ENCODE data around the gene FOLR3.
A peak's percentile ranks its signal among the peaks of the same experiment; 100 is the strongest.

Gene FOLR3

DNA sequence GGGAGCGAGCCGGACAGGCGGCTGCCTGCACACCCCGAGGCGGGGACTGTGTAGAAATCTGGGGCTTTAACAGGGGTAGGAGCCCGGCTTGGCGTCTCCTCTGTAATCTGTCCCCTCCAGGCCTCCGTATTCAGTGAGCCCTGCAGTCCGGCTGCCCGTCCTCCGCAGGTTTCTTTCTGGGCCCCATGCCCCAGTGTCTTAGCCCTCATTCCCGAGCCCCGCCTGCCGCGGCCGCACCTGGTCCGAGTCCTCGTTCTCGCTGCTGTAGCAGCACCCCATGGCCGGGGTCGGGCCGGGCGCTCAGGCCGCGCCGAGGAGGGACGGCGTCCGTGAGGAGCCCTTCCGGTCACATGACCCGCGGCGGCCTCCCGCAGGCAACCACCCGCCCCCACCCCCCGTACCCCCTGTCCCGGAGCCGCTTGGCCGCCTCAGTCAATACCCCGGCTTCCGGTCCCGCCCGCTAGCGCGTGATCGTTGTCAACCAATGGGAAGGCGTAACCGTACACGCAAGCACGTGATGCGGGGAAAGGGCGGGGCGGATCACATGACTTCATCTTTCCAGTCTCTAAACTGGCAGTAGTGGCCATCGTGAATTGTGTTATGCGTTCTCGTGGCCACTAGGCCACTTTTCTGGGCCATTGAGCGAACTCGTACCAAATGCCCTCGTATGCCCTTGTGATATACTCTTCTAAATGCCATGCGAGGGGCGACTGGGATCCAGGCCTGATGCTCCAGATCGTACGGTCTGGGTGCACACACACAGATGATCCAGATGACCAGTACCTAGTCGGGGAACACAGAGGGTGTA is 32.4 kb upstream of the FOLR3 start, which contains the start of gene LAMTOR1:
TSS of gene LAMTOR1 (minus strand) at position 352 of the 808 bp plus-strand sequence. CDS start at position 279, 73 bp downstream.
- Histone ChIP-seq H3K9ac (ENCODE audit: low read depth, low read length, poor library complexity) (peak within 1 kb of the TSS; percentile 91), H2AK5ac (ENCODE audit: low read depth, low read length) (peak within 1 kb of the TSS; percentile 20), H3K4me1 (ENCODE audit: control insufficient read depth in 2 of 2, insufficient read depth in 1 of 2, low read depth in 1 of 2, low read length in 2 of 2) (peaks cover 9 to 11% of the 10 kb centered on the region in 2 donors), H3K36me3 (replicated peaks in 1 of 2; ENCODE audit: control insufficient read depth in 2 of 2, insufficient read depth in 2 of 2, low read length in 2 of 2) (peaks cover 17 to 41% of the 10 kb centered on the region in 2 donors), H2BK12ac (ENCODE audit: low read length) (peak within 1 kb of the TSS; percentile 18), H3K23ac (ENCODE audit: low read depth, low read length, poor library complexity) (peak within 1 kb of the TSS; percentile 48), H3K4me2 (ENCODE audit: insufficient read depth, low read length, poor library complexity, severe bottlenecking) (peak within 1 kb of the TSS; percentile 79), H3K27me3 (ENCODE audit: control insufficient read depth in 3 of 3, insufficient read depth in 3 of 3, low read depth in 1 of 3, low read length in 3 of 3) (no peaks in the 10 kb centered on the region), H3K27ac (replicated peaks; ENCODE audit: low read length) (peak within 1 kb of the TSS; percentile 69), H2BK5ac (ENCODE audit: low read length) (peak within 1 kb of the TSS; percentile 13), H3K4ac (ENCODE audit: low read length) (no peak within 1 kb of the TSS), H3K4me3 (ENCODE audit: low read length in 2 of 2) (peak within 1 kb of the TSS; percentile 82 to 93), H2BK15ac (ENCODE audit: low read length) (peak within 1 kb of the TSS; percentile 14), H3K18ac (ENCODE audit: low read length) (peak within 1 kb of the TSS; percentile 94), H3K14ac (ENCODE audit: low read length) (no peak within 1 kb of the TSS), H2BK120ac (ENCODE audit: low read depth, low read length) (no peak within 1 kb of the TSS), H3K9me3 (replicated peaks in 1 of 2; ENCODE audit: control insufficient read depth in 2 of 2, insufficient read depth in 1 of 2, low read depth in 1 of 2, low read length in 2 of 2) (no peaks in the 10 kb centered on the region), H4K91ac (ENCODE audit: low read depth, low read length, poor library complexity) (peak within 1 kb of the TSS; percentile 62), H4K8ac (ENCODE audit: low read depth, low read length) (no peak within 1 kb of the TSS), H2AFZ (ENCODE audit: low read length) (peak within 1 kb of the TSS; percentile 89), H3K79me1 (ENCODE audit: low read depth, low read length) (peaks cover 4% of the 10 kb centered on the region)
- DNase-seq (ENCODE audit: low spot score), result peak; percentile 96
- no CpG with 5 or more reads among the region's 64 CpGs for WGBS, 2 donors (ENCODE audit: extremely low coverage in 2 of 2, insufficient read length in 2 of 2, insufficient replicate concordance in 1 of 2)

DNA sequence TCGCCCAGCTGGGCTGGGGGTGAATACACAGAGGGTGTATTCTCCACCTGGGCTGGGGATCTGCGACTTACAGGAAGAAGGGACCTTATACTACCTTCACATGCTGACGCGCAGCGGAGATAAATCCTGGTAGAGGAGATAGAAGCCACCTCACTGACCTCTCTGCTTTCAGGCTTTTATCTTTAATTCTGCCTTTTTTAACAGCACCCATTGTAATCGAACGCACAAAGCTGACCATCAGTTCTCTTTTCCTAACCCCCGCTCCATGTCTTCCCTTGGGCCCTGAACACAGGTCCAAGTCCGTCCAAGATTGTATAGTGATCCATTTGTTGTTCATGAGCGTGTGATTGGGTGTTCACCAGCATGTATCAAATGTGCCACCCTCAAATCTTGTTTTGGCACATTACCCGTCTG is 31.8 kb upstream of the FOLR3 start:
- Histone ChIP-seq H3K9me3 (replicated peaks in 1 of 2; ENCODE audit: control insufficient read depth in 2 of 2, insufficient read depth in 1 of 2, low read depth in 1 of 2, low read length in 2 of 2) (no peaks in the 10 kb centered on the region), H3K9ac (ENCODE audit: low read depth, low read length, poor library complexity) (peak overlapping the region; percentile 83), H2BK5ac (ENCODE audit: low read length) (no peak overlapping the region), H4K91ac (ENCODE audit: low read depth, low read length, poor library complexity) (no peak overlapping the region), H3K4ac (ENCODE audit: low read length) (no peak overlapping the region), H3K36me3 (replicated peaks in 1 of 2; ENCODE audit: control insufficient read depth in 2 of 2, insufficient read depth in 2 of 2, low read length in 2 of 2) (peaks cover 11 to 40% of the 10 kb centered on the region in 2 donors), H3K4me1 (ENCODE audit: control insufficient read depth in 2 of 2, insufficient read depth in 1 of 2, low read depth in 1 of 2, low read length in 2 of 2) (peaks cover 9 to 11% of the 10 kb centered on the region in 2 donors), H3K27ac (replicated peaks; ENCODE audit: low read length) (peak overlapping the region; percentile 69), H2BK15ac (ENCODE audit: low read length) (peak overlapping the region; percentile 14), H3K23ac (ENCODE audit: low read depth, low read length, poor library complexity) (no peak overlapping the region), H4K8ac (ENCODE audit: low read depth, low read length) (no peak overlapping the region), H2AFZ (ENCODE audit: low read length) (peak overlapping the region; percentile 54), H3K27me3 (ENCODE audit: control insufficient read depth in 3 of 3, insufficient read depth in 3 of 3, low read depth in 1 of 3, low read length in 3 of 3) (no peaks in the 10 kb centered on the region), H2BK12ac (ENCODE audit: low read length) (peak overlapping the region; percentile 18), H3K4me2 (ENCODE audit: insufficient read depth, low read length, poor library complexity, severe bottlenecking) (peak overlapping the region; percentile 50), H3K79me1 (ENCODE audit: low read depth, low read length) (peaks cover 4% of the 10 kb centered on the region), H3K14ac (ENCODE audit: low read length) (no peak overlapping the region), H2BK120ac (ENCODE audit: low read depth, low read length) (no peak overlapping the region), H3K18ac (ENCODE audit: low read length) (peak overlapping the region; percentile 16), H3K4me3 (ENCODE audit: low read length in 2 of 2) (peak overlapping the region; percentile 31 to 82), H2AK5ac (ENCODE audit: low read depth, low read length) (peak overlapping the region; percentile 20)
- no CpG with 5 or more reads among the region's 11 CpGs for whole genome bisulfite sequencing, 2 donors (ENCODE audit: extremely low coverage in 2 of 2, insufficient read length in 2 of 2, insufficient replicate concordance in 1 of 2)
- DNase-seq (ENCODE audit: low spot score), result no peak

DNA sequence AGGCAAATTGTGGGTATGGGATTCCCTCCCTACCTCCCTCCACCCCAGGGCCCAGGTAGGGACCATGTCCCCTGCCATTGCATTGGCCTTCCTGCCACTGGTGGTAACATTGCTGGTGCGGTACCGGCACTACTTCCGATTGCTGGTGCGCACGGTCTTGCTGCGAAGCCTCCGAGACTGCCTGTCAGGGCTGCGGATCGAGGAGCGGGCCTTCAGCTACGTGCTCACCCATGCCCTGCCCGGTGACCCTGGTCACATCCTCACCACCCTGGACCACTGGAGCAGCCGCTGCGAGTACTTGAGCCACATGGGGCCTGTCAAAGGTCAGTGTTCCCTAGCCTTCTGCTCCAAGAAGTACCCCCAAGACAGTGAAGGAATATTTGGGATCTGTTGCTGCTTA is 29.6 kb upstream of the FOLR3 start, which contains the start of gene TOMT:
TSS of gene TOMT (plus strand) at position 37 of the 400 bp plus-strand sequence. CDS start at position 65, 28 bp downstream.
- no peak within 1 kb of the TSS for H3K9ac ChIP-seq (ENCODE audit: low read depth, low read length, poor library complexity)
- no peak within 1 kb of the TSS for H3K4me2 ChIP-seq (ENCODE audit: insufficient read depth, low read length, poor library complexity, severe bottlenecking)
- H3K4ac ChIP-seq (ENCODE audit: low read length), result no peak within 1 kb of the TSS
- H3K4me1 ChIP-seq (ENCODE audit: control insufficient read depth in 2 of 2, insufficient read depth in 1 of 2, low read depth in 1 of 2, low read length in 2 of 2), result peaks cover 9 to 11% of the 10 kb centered on the region in 2 donors
- H3K27me3 ChIP-seq (ENCODE audit: control insufficient read depth in 3 of 3, insufficient read depth in 3 of 3, low read depth in 1 of 3, low read length in 3 of 3), result no peaks in the 10 kb centered on the region
- H2BK120ac ChIP-seq (ENCODE audit: low read depth, low read length), result no peak within 1 kb of the TSS
- no peaks in the 10 kb centered on the region for H3K9me3 ChIP-seq (replicated peaks in 1 of 2; ENCODE audit: control insufficient read depth in 2 of 2, insufficient read depth in 1 of 2, low read depth in 1 of 2, low read length in 2 of 2)
- H3K36me3 ChIP-seq (replicated peaks in 1 of 2; ENCODE audit: control insufficient read depth in 2 of 2, insufficient read depth in 2 of 2, low read length in 2 of 2), result peaks cover 8 to 32% of the 10 kb centered on the region in 2 donors
- no peak within 1 kb of the TSS for H4K91ac ChIP-seq (ENCODE audit: low read depth, low read length, poor library complexity)
- no peak within 1 kb of the TSS for H4K8ac ChIP-seq (ENCODE audit: low read depth, low read length)
- no peak within 1 kb of the TSS for H2BK15ac ChIP-seq (ENCODE audit: low read length)
- peak within 1 kb of the TSS; percentile 51 for H2AK5ac ChIP-seq (ENCODE audit: low read depth, low read length)
- H3K23ac ChIP-seq (ENCODE audit: low read depth, low read length, poor library complexity), result no peak within 1 kb of the TSS
- peaks cover 4% of the 10 kb centered on the region for H3K79me1 ChIP-seq (ENCODE audit: low read depth, low read length)
- H2BK12ac ChIP-seq (ENCODE audit: low read length), result no peak within 1 kb of the TSS
- H3K14ac ChIP-seq (ENCODE audit: low read length), result no peak within 1 kb of the TSS
- WGBS, 2 donors (ENCODE audit: extremely low coverage in 2 of 2, insufficient read length in 2 of 2, insufficient replicate concordance in 1 of 2), result no CpG with 5 or more reads among the region's 14 CpGs
- no peak within 1 kb of the TSS for H3K27ac ChIP-seq (replicated peaks; ENCODE audit: low read length)
- H2BK5ac ChIP-seq (ENCODE audit: low read length), result no peak within 1 kb of the TSS
- no peak within 1 kb of the TSS for H3K4me3 ChIP-seq (ENCODE audit: low read length in 2 of 2)
- no peak for DNase-seq (ENCODE audit: low spot score)
- H3K18ac ChIP-seq (ENCODE audit: low read length), result no peak within 1 kb of the TSS
- H2AFZ ChIP-seq (ENCODE audit: low read length), result no peak within 1 kb of the TSS
